WTC11 (cell line): ENCODE results near the gene TNNI2. TPM values are rescaled to one million over a fixed set of nuclear protein-coding genes. Genes with fewer than 3 reads are reported as not detected.

Experiments
- ATAC-seq: fragments of 200-7000 bp; cut with Tn5 transposase; 2 replicates; pipeline ENCODE4 v1.10.0; 2021; ENCODE audit warnings: mild to moderate bottlenecking, moderate library complexity
- CTCF ChIA-PET: fragments of 300-600 bp; sonication (Branson Sonifier 250); formaldehyde crosslinking; loops from one replicate; lab custom pipeline; 2021; ENCODE audit warnings: antibody characterized with exemption; lab: Charles Lee
- POLR2A ChIA-PET: fragments of 350-600 bp; sonication (Branson Sonifier 250); formaldehyde crosslinking; loops from one replicate; lab custom pipeline; 2021; ENCODE audit warnings: antibody characterized with exemption; lab: Charles Lee
- DNase-seq: peaks from one replicate; pipeline ENCODE4 v3.0.0; 2021; ENCODE audit warnings: low spot score
- H3K27ac Mint-ChIP-seq: 2 replicates; pipeline ENCODE4 v1.8.0; 2021; ENCODE audit warnings: mixed read lengths
- H3K27me3 Mint-ChIP-seq: 2 replicates; pipeline ENCODE4 v1.8.0; 2021; ENCODE audit warnings: low read depth, mild to moderate bottlenecking, moderate library complexity, mixed read lengths
- H3K36me3 Mint-ChIP-seq: 2 replicates; pipeline ENCODE4 v1.8.0; 2021; ENCODE audit warnings: mixed read lengths
- H3K4me1 Mint-ChIP-seq: 2 replicates; pipeline ENCODE4 v1.8.0; 2022; ENCODE audit warnings: mixed read lengths
- H3K4me3 Mint-ChIP-seq: 2 replicates; pipeline ENCODE4 v1.8.0; 2021; ENCODE audit warnings: mild to moderate bottlenecking, moderate library complexity, mixed read lengths
- H3K9me3 Mint-ChIP-seq: 2 replicates; pipeline ENCODE4 v1.8.0; 2021; ENCODE audit warnings: mixed read lengths
- CREB1 ChIP-seq: sonication (generic); formaldehyde crosslinking; IDR thresholded peaks from 2 replicates; pipeline ENCODE4 v1.8.0; 2023; ENCODE audit warnings: mild to moderate bottlenecking, missing genetic modification reagents
- ELF4 ChIP-seq: sonication (generic); formaldehyde crosslinking; IDR thresholded peaks from 2 replicates; pipeline ENCODE4 v1.8.1; 2022; ENCODE audit warnings: low read depth, mild to moderate bottlenecking, moderate library complexity, missing genetic modification reagents
- FOXP1 ChIP-seq: sonication (generic); formaldehyde crosslinking; IDR thresholded peaks from 2 replicates; pipeline ENCODE4 v1.8.0; 2022; ENCODE audit warnings: missing genetic modification reagents, mild to moderate bottlenecking, moderate library complexity, borderline replicate concordance
- GABPB1 ChIP-seq: sonication (generic); formaldehyde crosslinking; IDR thresholded peaks from 2 replicates; pipeline ENCODE4 v1.8.1; 2023; ENCODE audit warnings: mild to moderate bottlenecking, missing genetic modification reagents
- GTF2I ChIP-seq: fragments of 250-450 bp; sonication (Bioruptor Pico); conservative IDR thresholded peaks from 2 replicates; pipeline ENCODE4 v1.4.0; 2021; ENCODE audit warnings: mild to moderate bottlenecking
- HMGA2 ChIP-seq: fragments of 250-450 bp; sonication (Bioruptor Pico); IDR thresholded peaks from 2 replicates; pipeline ENCODE4 v1.4.0; 2021; ENCODE audit warnings: mild to moderate bottlenecking, moderate library complexity
- RELA ChIP-seq: sonication (generic); formaldehyde crosslinking; IDR thresholded peaks from 2 replicates; pipeline ENCODE4 v1.8.1; 2022; ENCODE audit warnings: missing genetic modification reagents, mild to moderate bottlenecking, borderline replicate concordance
- SP1 ChIP-seq: sonication (generic); formaldehyde crosslinking; conservative IDR thresholded peaks from 2 replicates; pipeline ENCODE4 v1.8.1; 2022; ENCODE audit warnings: missing genetic modification reagents
- TP53 ChIP-seq: sonication (generic); formaldehyde crosslinking; IDR thresholded peaks from 2 replicates; pipeline ENCODE4 v1.8.1; 2023; ENCODE audit warnings: mild to moderate bottlenecking, missing genetic modification reagents
- ZMAT4 ChIP-seq: fragments of 250-450 bp; sonication (Bioruptor Pico); IDR thresholded peaks from 2 replicates; pipeline ENCODE4 v1.9.0; 2021; ENCODE audit warnings: mild to moderate bottlenecking
- ZNF232 ChIP-seq: sonication (generic); formaldehyde crosslinking; IDR thresholded peaks from 2 replicates; pipeline ENCODE4 v1.8.0; 2022; ENCODE audit warnings: mild to moderate bottlenecking, missing genetic modification reagents
- ZNF416 ChIP-seq: fragments of 250-450 bp; sonication (Bioruptor Pico); IDR thresholded peaks from 2 replicates; pipeline ENCODE4 v1.9.0; 2021; ENCODE audit warnings: mild to moderate bottlenecking, inconsistent platforms
- ZNF423 ChIP-seq: fragments of 250-450 bp; sonication (Bioruptor Pico); IDR thresholded peaks from 2 replicates; pipeline ENCODE4 v2.1.2; 2022; ENCODE audit warnings: mild to moderate bottlenecking, moderate library complexity
- ZNF671 ChIP-seq: fragments of 250-450 bp; sonication (Bioruptor Pico); IDR thresholded peaks from 2 replicates; pipeline ENCODE4 v1.8.0; 2021; ENCODE audit warnings: mild to moderate bottlenecking
- total RNA-seq: library from RNA; stranded (reverse); gene quantifications from 3 replicates; pipeline ENCODE4 v1.2.3, GENCODE V29; 2021
- TF ChIP-seq, protein P1 (sequence below): sonication (generic); formaldehyde crosslinking; IDR thresholded peaks from 2 replicates; pipeline ENCODE4 v1.8.1; 2022; ENCODE audit warnings: mild to moderate bottlenecking, moderate library complexity, missing genetic modification reagents
- TF ChIP-seq, protein P2 (sequence below): fragments of 250-450 bp; sonication (Bioruptor Pico); IDR thresholded peaks from 2 replicates; pipeline ENCODE4 v1.9.0; 2021; ENCODE audit warnings: mild to moderate bottlenecking, borderline replicate concordance
- TF ChIP-seq, protein P3 (sequence below): sonication (generic); formaldehyde crosslinking; IDR thresholded peaks from 2 replicates; pipeline ENCODE4 v1.8.0; 2022; ENCODE audit warnings: mild to moderate bottlenecking, missing genetic modification reagents
- TF ChIP-seq, protein P4 (sequence below): sonication (generic); formaldehyde crosslinking; IDR thresholded peaks from 2 replicates; pipeline ENCODE4 v1.8.0; 2023; ENCODE audit warnings: mild to moderate bottlenecking, missing genetic modification reagents
- TF ChIP-seq, protein P5 (sequence below): sonication (generic); formaldehyde crosslinking; IDR thresholded peaks from 2 replicates; pipeline ENCODE4 v1.8.0; 2022; ENCODE audit warnings: mild to moderate bottlenecking, missing genetic modification reagents
- TF ChIP-seq, protein P6 (sequence below): sonication (generic); formaldehyde crosslinking; conservative IDR thresholded peaks from 2 replicates; pipeline ENCODE4 v1.8.1; 2023; ENCODE audit warnings: mild to moderate bottlenecking, low read depth, missing genetic modification reagents, moderate library complexity

TNNI2 gene
- total RNA-seq, 1 experiment from 2014 or later, result not detected

DNA sequence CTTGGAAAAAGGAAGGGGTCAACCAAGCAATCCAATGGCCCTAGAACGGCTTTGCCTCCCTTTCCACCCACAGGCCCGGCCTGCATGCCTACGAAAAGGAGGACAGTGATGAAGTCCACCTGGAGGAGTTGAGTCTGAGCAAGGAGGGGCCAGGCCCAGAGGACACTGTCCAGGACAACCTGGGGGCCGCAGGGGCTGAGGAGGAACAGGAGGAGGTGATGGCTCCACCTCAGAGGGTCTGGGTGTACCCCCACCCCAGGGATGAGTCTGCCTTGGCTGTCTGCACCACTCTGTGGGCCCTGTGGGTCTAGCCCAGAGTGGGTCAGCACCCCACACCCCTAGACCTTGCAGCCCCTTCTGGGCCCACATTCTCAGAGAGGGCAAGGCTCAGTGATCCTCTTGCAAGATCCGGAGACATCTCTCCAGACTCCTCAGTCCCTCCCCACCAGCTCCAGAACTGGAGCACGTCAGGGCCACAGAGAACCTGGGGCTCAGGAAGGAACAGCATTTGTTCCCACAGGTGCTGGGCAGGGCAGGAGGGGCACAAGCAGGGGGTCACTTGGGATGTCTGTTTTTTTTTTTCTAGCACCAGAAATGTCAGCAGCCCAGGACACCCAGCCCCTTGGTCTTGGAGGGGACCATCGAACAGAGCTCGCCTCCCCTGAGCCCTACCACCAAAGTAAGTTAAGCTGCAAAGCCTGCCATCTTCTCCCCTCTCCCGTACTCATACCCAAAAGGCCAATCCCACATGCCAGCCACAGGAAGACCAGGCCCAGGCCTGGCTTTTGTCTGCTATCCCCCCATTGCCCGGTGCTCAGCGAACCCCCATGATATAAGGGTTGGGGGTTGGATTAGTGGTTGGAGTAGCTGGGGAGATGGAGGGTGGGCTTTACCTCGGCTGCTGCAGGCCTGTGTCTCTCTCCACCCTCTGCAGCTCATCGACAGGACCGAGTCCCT is 44.8 kb downstream of the TNNI2 start:
- no peak for DNase-seq
- TF ChIP-seq, protein P1, sequence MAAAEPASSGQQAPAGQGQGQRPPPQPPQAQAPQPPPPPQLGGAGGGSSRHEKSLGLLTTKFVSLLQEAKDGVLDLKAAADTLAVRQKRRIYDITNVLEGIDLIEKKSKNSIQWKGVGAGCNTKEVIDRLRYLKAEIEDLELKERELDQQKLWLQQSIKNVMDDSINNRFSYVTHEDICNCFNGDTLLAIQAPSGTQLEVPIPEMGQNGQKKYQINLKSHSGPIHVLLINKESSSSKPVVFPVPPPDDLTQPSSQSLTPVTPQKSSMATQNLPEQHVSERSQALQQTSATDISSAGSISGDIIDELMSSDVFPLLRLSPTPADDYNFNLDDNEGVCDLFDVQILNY (CRISPR knock-in tag), result no peak
- TF ChIP-seq ZNF232 (no peak), TP53 (CRISPR knock-in tag) (no peak), ZNF416 (no peak), HMGA2 (CRISPR knock-in tag) (no peak), FOXP1 (CRISPR knock-in tag) (no peak), ZNF671 (CRISPR knock-in tag) (no peak), ZNF423 (CRISPR knock-in tag) (no peak), RELA (CRISPR knock-in tag) (no peak), ZMAT4 (CRISPR knock-in tag) (no peak), ELF4 (CRISPR knock-in tag) (no peak), SP1 (CRISPR knock-in tag) (no peak), CREB1 (CRISPR knock-in tag) (no peak), GTF2I (no peak), GABPB1 (CRISPR knock-in tag) (no peak)
- TF ChIP-seq, protein P2, sequence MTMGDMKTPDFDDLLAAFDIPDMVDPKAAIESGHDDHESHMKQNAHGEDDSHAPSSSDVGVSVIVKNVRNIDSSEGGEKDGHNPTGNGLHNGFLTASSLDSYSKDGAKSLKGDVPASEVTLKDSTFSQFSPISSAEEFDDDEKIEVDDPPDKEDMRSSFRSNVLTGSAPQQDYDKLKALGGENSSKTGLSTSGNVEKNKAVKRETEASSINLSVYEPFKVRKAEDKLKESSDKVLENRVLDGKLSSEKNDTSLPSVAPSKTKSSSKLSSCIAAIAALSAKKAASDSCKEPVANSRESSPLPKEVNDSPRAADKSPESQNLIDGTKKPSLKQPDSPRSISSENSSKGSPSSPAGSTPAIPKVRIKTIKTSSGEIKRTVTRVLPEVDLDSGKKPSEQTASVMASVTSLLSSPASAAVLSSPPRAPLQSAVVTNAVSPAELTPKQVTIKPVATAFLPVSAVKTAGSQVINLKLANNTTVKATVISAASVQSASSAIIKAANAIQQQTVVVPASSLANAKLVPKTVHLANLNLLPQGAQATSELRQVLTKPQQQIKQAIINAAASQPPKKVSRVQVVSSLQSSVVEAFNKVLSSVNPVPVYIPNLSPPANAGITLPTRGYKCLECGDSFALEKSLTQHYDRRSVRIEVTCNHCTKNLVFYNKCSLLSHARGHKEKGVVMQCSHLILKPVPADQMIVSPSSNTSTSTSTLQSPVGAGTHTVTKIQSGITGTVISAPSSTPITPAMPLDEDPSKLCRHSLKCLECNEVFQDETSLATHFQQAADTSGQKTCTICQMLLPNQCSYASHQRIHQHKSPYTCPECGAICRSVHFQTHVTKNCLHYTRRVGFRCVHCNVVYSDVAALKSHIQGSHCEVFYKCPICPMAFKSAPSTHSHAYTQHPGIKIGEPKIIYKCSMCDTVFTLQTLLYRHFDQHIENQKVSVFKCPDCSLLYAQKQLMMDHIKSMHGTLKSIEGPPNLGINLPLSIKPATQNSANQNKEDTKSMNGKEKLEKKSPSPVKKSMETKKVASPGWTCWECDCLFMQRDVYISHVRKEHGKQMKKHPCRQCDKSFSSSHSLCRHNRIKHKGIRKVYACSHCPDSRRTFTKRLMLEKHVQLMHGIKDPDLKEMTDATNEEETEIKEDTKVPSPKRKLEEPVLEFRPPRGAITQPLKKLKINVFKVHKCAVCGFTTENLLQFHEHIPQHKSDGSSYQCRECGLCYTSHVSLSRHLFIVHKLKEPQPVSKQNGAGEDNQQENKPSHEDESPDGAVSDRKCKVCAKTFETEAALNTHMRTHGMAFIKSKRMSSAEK (CRISPR knock-in tag), result no peak
- TF ChIP-seq, protein P3, sequence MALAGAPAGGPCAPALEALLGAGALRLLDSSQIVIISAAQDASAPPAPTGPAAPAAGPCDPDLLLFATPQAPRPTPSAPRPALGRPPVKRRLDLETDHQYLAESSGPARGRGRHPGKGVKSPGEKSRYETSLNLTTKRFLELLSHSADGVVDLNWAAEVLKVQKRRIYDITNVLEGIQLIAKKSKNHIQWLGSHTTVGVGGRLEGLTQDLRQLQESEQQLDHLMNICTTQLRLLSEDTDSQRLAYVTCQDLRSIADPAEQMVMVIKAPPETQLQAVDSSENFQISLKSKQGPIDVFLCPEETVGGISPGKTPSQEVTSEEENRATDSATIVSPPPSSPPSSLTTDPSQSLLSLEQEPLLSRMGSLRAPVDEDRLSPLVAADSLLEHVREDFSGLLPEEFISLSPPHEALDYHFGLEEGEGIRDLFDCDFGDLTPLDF (CRISPR knock-in tag), result no peak
- TF ChIP-seq, protein P4, sequence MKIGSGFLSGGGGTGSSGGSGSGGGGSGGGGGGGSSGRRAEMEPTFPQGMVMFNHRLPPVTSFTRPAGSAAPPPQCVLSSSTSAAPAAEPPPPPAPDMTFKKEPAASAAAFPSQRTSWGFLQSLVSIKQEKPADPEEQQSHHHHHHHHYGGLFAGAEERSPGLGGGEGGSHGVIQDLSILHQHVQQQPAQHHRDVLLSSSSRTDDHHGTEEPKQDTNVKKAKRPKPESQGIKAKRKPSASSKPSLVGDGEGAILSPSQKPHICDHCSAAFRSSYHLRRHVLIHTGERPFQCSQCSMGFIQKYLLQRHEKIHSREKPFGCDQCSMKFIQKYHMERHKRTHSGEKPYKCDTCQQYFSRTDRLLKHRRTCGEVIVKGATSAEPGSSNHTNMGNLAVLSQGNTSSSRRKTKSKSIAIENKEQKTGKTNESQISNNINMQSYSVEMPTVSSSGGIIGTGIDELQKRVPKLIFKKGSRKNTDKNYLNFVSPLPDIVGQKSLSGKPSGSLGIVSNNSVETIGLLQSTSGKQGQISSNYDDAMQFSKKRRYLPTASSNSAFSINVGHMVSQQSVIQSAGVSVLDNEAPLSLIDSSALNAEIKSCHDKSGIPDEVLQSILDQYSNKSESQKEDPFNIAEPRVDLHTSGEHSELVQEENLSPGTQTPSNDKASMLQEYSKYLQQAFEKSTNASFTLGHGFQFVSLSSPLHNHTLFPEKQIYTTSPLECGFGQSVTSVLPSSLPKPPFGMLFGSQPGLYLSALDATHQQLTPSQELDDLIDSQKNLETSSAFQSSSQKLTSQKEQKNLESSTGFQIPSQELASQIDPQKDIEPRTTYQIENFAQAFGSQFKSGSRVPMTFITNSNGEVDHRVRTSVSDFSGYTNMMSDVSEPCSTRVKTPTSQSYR (CRISPR knock-in tag), result no peak
- TF ChIP-seq, protein P5, sequence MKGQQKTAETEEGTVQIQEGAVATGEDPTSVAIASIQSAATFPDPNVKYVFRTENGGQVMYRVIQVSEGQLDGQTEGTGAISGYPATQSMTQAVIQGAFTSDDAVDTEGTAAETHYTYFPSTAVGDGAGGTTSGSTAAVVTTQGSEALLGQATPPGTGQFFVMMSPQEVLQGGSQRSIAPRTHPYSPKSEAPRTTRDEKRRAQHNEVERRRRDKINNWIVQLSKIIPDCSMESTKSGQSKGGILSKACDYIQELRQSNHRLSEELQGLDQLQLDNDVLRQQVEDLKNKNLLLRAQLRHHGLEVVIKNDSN (CRISPR knock-in tag), result no peak
- TF ChIP-seq, protein P6, sequence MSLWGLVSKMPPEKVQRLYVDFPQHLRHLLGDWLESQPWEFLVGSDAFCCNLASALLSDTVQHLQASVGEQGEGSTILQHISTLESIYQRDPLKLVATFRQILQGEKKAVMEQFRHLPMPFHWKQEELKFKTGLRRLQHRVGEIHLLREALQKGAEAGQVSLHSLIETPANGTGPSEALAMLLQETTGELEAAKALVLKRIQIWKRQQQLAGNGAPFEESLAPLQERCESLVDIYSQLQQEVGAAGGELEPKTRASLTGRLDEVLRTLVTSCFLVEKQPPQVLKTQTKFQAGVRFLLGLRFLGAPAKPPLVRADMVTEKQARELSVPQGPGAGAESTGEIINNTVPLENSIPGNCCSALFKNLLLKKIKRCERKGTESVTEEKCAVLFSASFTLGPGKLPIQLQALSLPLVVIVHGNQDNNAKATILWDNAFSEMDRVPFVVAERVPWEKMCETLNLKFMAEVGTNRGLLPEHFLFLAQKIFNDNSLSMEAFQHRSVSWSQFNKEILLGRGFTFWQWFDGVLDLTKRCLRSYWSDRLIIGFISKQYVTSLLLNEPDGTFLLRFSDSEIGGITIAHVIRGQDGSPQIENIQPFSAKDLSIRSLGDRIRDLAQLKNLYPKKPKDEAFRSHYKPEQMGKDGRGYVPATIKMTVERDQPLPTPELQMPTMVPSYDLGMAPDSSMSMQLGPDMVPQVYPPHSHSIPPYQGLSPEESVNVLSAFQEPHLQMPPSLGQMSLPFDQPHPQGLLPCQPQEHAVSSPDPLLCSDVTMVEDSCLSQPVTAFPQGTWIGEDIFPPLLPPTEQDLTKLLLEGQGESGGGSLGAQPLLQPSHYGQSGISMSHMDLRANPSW, result no peak
- H3K4me3 Mint-ChIP-seq, result no peak overlapping the region
- H3K4me1 Mint-ChIP-seq, result no peaks in the 10 kb centered on the region
- H3K27me3 Mint-ChIP-seq, result no peaks in the 10 kb centered on the region; the same call in 1 of the 2 replicates
- POLR2A ChIA-PET, result interaction anchor here (1.0 kb wide), 1 partner anchor 85 kb away, joined by 3 read pairs; no protein-coding TSS in a partner anchor
- H3K9me3 Mint-ChIP-seq, result no peaks in the 10 kb centered on the region
- H3K27ac Mint-ChIP-seq, result no peak overlapping the region
- no peak for ATAC-seq
- CTCF ChIA-PET, result interaction anchor here (0.5 to 3.8 kb wide), 40 partner anchors 11 to 309 kb away, joined by 3 to 159 read pairs (median 10); partner anchors contain the start of genes H19, IGF2, LSP1 and MRPL23
- H3K36me3 Mint-ChIP-seq, result no peaks in the 10 kb centered on the region
